H1 (cell line): ENCODE measurements around the gene CHST12.

Experiments
- ATF3 ChIP-seq: IDR thresholded peaks from 2 replicates; pipeline ENCODE4 v1.6.1; 2011; ENCODE audit warnings: low read depth, mild to moderate bottlenecking, low read length; ENCODE audit not compliant: insufficient read depth
- CEBPB ChIP-seq: IDR thresholded peaks from 2 replicates; pipeline ENCODE4 v1.6.1; 2012; ENCODE audit warnings: low read depth, low read length
- CHD2 ChIP-seq: IDR thresholded peaks from 2 replicates; pipeline ENCODE4 v1.6.1; 2012; ENCODE audit warnings: low read length, improper control_type of control experiment
- CTCF ChIP-seq, 3 experiments: IDR thresholded peaks; 1 replicate in 2 of 3; 2 replicates in 1 of 3; pipeline versions ENCODE4 v1.5.1 to v1.6.1; 2011; ENCODE audit warnings: low read length in 3 of 3, mild to moderate bottlenecking in 3 of 3, inconsistent platforms in 2 of 3, low read depth in 1 of 3, moderate library complexity in 1 of 3; ENCODE audit not compliant: insufficient read depth in 1 of 3; ENCODE audit errors: control extremely low read depth in 1 of 3
- EZH2 ChIP-seq: fragments of 200-600 bp; sonication (generic); IDR thresholded peaks from 2 replicates; pipeline ENCODE4 v1.7.1; 2012; ENCODE audit warnings: low read depth, mild to moderate bottlenecking, moderate library complexity, low read length, inconsistent platforms; ENCODE audit not compliant: severe bottlenecking
- GABPA ChIP-seq: IDR thresholded peaks from 2 replicates; pipeline ENCODE4 v1.6.1; 2011; ENCODE audit warnings: mild to moderate bottlenecking, low read length, moderate library complexity, borderline replicate concordance; ENCODE audit not compliant: insufficient read depth
- HDAC6 ChIP-seq: IDR thresholded peaks from one replicate; pipeline ENCODE4 v1.7.1; 2012; ENCODE audit warnings: low read depth, mild to moderate bottlenecking, inconsistent platforms, low read length, moderate library complexity
- MAX ChIP-seq: IDR thresholded peaks from 2 replicates; pipeline ENCODE4 v1.6.1; 2012; ENCODE audit warnings: inconsistent platforms
- RAD21 ChIP-seq, 2 experiments: IDR thresholded peaks in 1 of 2; conservative IDR thresholded peaks in 1 of 2; 2 replicates each; pipeline ENCODE4 v1.6.1; 2011; ENCODE audit warnings: low read depth in 2 of 2, low read length in 2 of 2, improper control_type of control experiment in 1 of 2, inconsistent platforms in 1 of 2, mild to moderate bottlenecking in 1 of 2, moderate library complexity in 1 of 2
- RXRA ChIP-seq: IDR thresholded peaks from 2 replicates; pipeline ENCODE4 v1.6.1; 2011; ENCODE audit warnings: low read depth, mild to moderate bottlenecking, low read length, moderate library complexity; ENCODE audit not compliant: insufficient read depth
- SIN3A ChIP-seq, 2 experiments: IDR thresholded peaks in 1 of 2; conservative IDR thresholded peaks in 1 of 2; 2 replicates each; pipeline ENCODE4 v1.6.1; 2011 to 2012; ENCODE audit warnings: low read length in 2 of 2, improper control_type of control experiment in 1 of 2, low read depth in 1 of 2, mild to moderate bottlenecking in 1 of 2
- SP1 ChIP-seq: IDR thresholded peaks from 2 replicates; pipeline ENCODE4 v1.6.1; 2011; ENCODE audit warnings: low read depth, low read length
- TBP ChIP-seq: IDR thresholded peaks from 2 replicates; pipeline ENCODE4 v1.6.1; 2011; ENCODE audit warnings: low read depth, low read length, improper control_type of control experiment
- TCF12 ChIP-seq: IDR thresholded peaks from 2 replicates; pipeline ENCODE4 v1.6.1; 2011; ENCODE audit warnings: low read depth, mild to moderate bottlenecking, low read length

- no peak for TF ChIP-seq CTCF (IDR thresholded peaks at IDR 0.05; ENCODE audit: control extremely low read depth in 1 of 3, insufficient read depth in 1 of 3, low read depth in 1 of 3, low read length in 3 of 3)
- no peak for TF ChIP-seq TCF12
- no peak for TF ChIP-seq GABPA
- TF ChIP-seq RAD21 (IDR thresholded peaks at IDR 0.05 in 1 of 2, conservative IDR thresholded peaks at IDR 0.05 in 1 of 2; ENCODE audit: low read depth in 2 of 2, low read length in 2 of 2), result no peak
- no peak for TF ChIP-seq ATF3
- no peak for TF ChIP-seq CHD2
- no peak for TF ChIP-seq HDAC6
- TF ChIP-seq CEBPB, result no peak
- TF ChIP-seq SP1, result no peak
- no peak for TF ChIP-seq MAX
- no peak for TF ChIP-seq RXRA
- no peak for TF ChIP-seq TBP
- TF ChIP-seq EZH2, result no peak
- no peak for TF ChIP-seq SIN3A (conservative IDR thresholded peaks at IDR 0.05 in 1 of 2, IDR thresholded peaks at IDR 0.05 in 1 of 2; ENCODE audit: low read depth in 1 of 2, low read length in 2 of 2)
Observed at GRCh38 chr7:2393706-2394105, 9.7 kb upstream of the CHST12 start.
